ENCODE data around the gene ABHD13. TPM values are rescaled to one million over a fixed set of nuclear protein-coding genes. Genes with fewer than 3 reads are reported as not detected.
A peak's percentile ranks its signal among the peaks of the same experiment; 100 is the strongest.
"Not testable (repeated sequence)": the region's sequence is repeated elsewhere in the genome, so short reads cannot be mapped to it uniquely, and the experiment has no call there.

ABHD13 gene
- total and polyA plus RNA-seq, 5 donors = 4.3 to 7.2 (median 5.8) TPM

GRCh38 chr13:108195146-108195545 is 23.0 kb upstream of the ABHD13 start:
- H3K4me3 ChIP-seq (ENCODE audit: low read length) = no peak overlapping the region
- no peaks in the 10 kb centered on the region for H3K9me3 ChIP-seq (ENCODE audit: control insufficient read depth, low read length)
- 24% methylated on average over 1 of the region's 1 CpG for WGBS
- no peak for DNase-seq
- ATAC-seq = no peak
- no peak overlapping the region for H3K27ac ChIP-seq (ENCODE audit: low read length)
- intact Hi-C loops (cut with DNase I) = no loop called here
- no peaks in the 10 kb centered on the region for H3K27me3 ChIP-seq (ENCODE audit: control insufficient read depth, insufficient read depth)
- no peaks in the 10 kb centered on the region for H3K4me1 ChIP-seq (ENCODE audit: control insufficient read depth, insufficient read depth, low read length)

- no peaks in the 10 kb centered on the region for H3K4me1 ChIP-seq (ENCODE audit: control insufficient read depth, insufficient read depth, low read length)
- no peaks in the 10 kb centered on the region for H3K9me3 ChIP-seq (ENCODE audit: control insufficient read depth, low read length)
- ATAC-seq (no peak), DNase-seq (no peak)
- intact Hi-C loops (cut with DNase I) = no loop called here
- H3K4me3 ChIP-seq (ENCODE audit: low read length) = no peak overlapping the region
- H3K27me3 ChIP-seq (ENCODE audit: control insufficient read depth, insufficient read depth) = no peaks in the 10 kb centered on the region
- WGBS = 95% methylated on average over 5 of the region's 5 CpGs
- no peak overlapping the region for H3K27ac ChIP-seq (ENCODE audit: low read length)
Measured at GRCh38 chr13:108195861-108196260, 22.3 kb upstream of the ABHD13 start.

GRCh38 chr13:108200781-108201398 is 17.3 kb upstream of the ABHD13 start:
- H3K27me3 ChIP-seq (ENCODE audit: control insufficient read depth, insufficient read depth) = no peaks in the 10 kb centered on the region
- no peaks in the 10 kb centered on the region for H3K9me3 ChIP-seq (ENCODE audit: control insufficient read depth, low read length)
- H3K4me1 ChIP-seq (ENCODE audit: control insufficient read depth, insufficient read depth, low read length) = no peaks in the 10 kb centered on the region
- no peak overlapping the region for H3K27ac ChIP-seq (ENCODE audit: low read length)
- intact Hi-C loops (cut with DNase I) = no loop called here
- 82% methylated on average over 1 of the region's 1 CpG for WGBS
- no peak for DNase-seq
- H3K4me3 ChIP-seq (ENCODE audit: low read length) = no peak overlapping the region
- no peak for ATAC-seq

GRCh38 chr13:108210551-108210950 is 7.6 kb upstream of the ABHD13 start:
- no peaks in the 10 kb centered on the region for H3K9me3 ChIP-seq (ENCODE audit: control insufficient read depth, low read length)
- peaks cover 4% of the 10 kb centered on the region for H3K4me1 ChIP-seq (ENCODE audit: control insufficient read depth, insufficient read depth, low read length)
- no peaks in the 10 kb centered on the region for H3K27me3 ChIP-seq (ENCODE audit: control insufficient read depth, insufficient read depth)
- no peak overlapping the region for H3K27ac ChIP-seq (ENCODE audit: low read length)
- 79% methylated on average over 2 of the region's 2 CpGs for WGBS
- intact Hi-C loops (cut with DNase I) = no loop called here
- ATAC-seq (no peak), DNase-seq (no peak)
- H3K4me3 ChIP-seq (ENCODE audit: low read length) = no peak overlapping the region

GRCh38 chr13:108212886-108213285 is 5.3 kb upstream of the ABHD13 start:
- intact Hi-C loops (cut with DNase I) = no loop called here
- 89% methylated on average over 4 of the region's 4 CpGs for WGBS
- ATAC-seq = no peak
- no peak overlapping the region for H3K27ac ChIP-seq (ENCODE audit: low read length)
- H3K4me1 ChIP-seq (ENCODE audit: control insufficient read depth, insufficient read depth, low read length) = peaks cover 4% of the 10 kb centered on the region
- no peaks in the 10 kb centered on the region for H3K27me3 ChIP-seq (ENCODE audit: control insufficient read depth, insufficient read depth)
- DNase-seq = no peak
- H3K4me3 ChIP-seq (ENCODE audit: low read length) = no peak overlapping the region
- H3K9me3 ChIP-seq (ENCODE audit: control insufficient read depth, low read length) = no peaks in the 10 kb centered on the region

- WGBS = 51% methylated on average over 5 of the region's 5 CpGs
- no peak overlapping the region for H3K27ac ChIP-seq (ENCODE audit: low read length)
- peaks cover 4% of the 10 kb centered on the region for H3K4me1 ChIP-seq (ENCODE audit: control insufficient read depth, insufficient read depth, low read length)
- intact Hi-C loops (cut with DNase I) = no loop called here
- ATAC-seq (no peak), DNase-seq (no peak)
- H3K4me3 ChIP-seq (ENCODE audit: low read length) = peak overlapping the region; percentile 50
- H3K27me3 ChIP-seq (ENCODE audit: control insufficient read depth, insufficient read depth) = no peaks in the 10 kb centered on the region
- no peaks in the 10 kb centered on the region for H3K9me3 ChIP-seq (ENCODE audit: control insufficient read depth, low read length)
Measured at GRCh38 chr13:108213946-108214345, 4.2 kb upstream of the ABHD13 start.

GRCh38 chr13:108214441-108215271 is 3.5 kb upstream of the ABHD13 start:
- Histone ChIP-seq H3K4me3 (ENCODE audit: low read length) (peak overlapping the region; percentile 50), H3K27me3 (ENCODE audit: control insufficient read depth, insufficient read depth) (no peaks in the 10 kb centered on the region), H3K27ac (ENCODE audit: low read length) (no peak overlapping the region), H3K4me1 (ENCODE audit: control insufficient read depth, insufficient read depth, low read length) (peaks cover 4% of the 10 kb centered on the region), H3K9me3 (ENCODE audit: control insufficient read depth, low read length) (no peaks in the 10 kb centered on the region)
- WGBS = 9% methylated on average over 41 of the region's 41 CpGs
- DNase-seq (peak; percentile 15 to 62 (median 46)), ATAC-seq (no peak)
- intact Hi-C loops (cut with DNase I) = no loop called here

GRCh38 chr13:108215436-108215835 is 2.8 kb upstream of the ABHD13 start, which contains the start of gene LIG4:
Gene LIG4, minus strand, starts transcription at chr13:108215536. Its CDS starts 4,268 bp downstream, at chr13:108211268.
- Histone ChIP-seq H3K4me1 (ENCODE audit: control insufficient read depth, insufficient read depth, low read length) (peaks cover 4% of the 10 kb centered on the region), H3K9me3 (ENCODE audit: control insufficient read depth, low read length) (no peaks in the 10 kb centered on the region), H3K27ac (ENCODE audit: low read length) (peak within 1 kb of the TSS; percentile 84), H3K4me3 (ENCODE audit: low read length) (peak within 1 kb of the TSS; percentile 65), H3K27me3 (ENCODE audit: control insufficient read depth, insufficient read depth) (no peaks in the 10 kb centered on the region)
- DNase-seq (peak; percentile 94 to 97 (median 97)), ATAC-seq (peak; percentile 88 to 91)
- intact Hi-C loops (cut with DNase I) = no loop called here
- WGBS = under 1% methylated on average over 25 of the region's 26 CpGs

- Histone ChIP-seq H3K27ac (ENCODE audit: low read length) (peak overlapping the region; percentile 65), H3K4me3 (ENCODE audit: low read length) (peak overlapping the region; percentile 80)
- H3K4me1 ChIP-seq (ENCODE audit: control insufficient read depth, insufficient read depth, low read length); intact Hi-C loops (cut with DNase I); H3K9me3 ChIP-seq (ENCODE audit: control insufficient read depth, low read length); H3K27me3 ChIP-seq (ENCODE audit: control insufficient read depth, insufficient read depth): not testable (repeated sequence)
- 70% methylated on average over 27 of the region's 27 CpGs for WGBS
- peak; percentile 1 for ATAC-seq
- DNase-seq = peak in 2 of 3 donors; percentile 48
Measured at GRCh38 chr13:108217307-108218043, 717 bp upstream of the ABHD13 start.

GRCh38 chr13:108220041-108220440 is 1.8 kb downstream of the ABHD13 start:
- intact Hi-C loops (cut with DNase I) = no loop called here
- no peak for ATAC-seq
- DNase-seq = no peak
- H3K4me3 ChIP-seq (ENCODE audit: low read length) = peak overlapping the region; percentile 17
- H3K4me1 ChIP-seq (ENCODE audit: control insufficient read depth, insufficient read depth, low read length) = peaks cover 4% of the 10 kb centered on the region
- no peak overlapping the region for H3K27ac ChIP-seq (ENCODE audit: low read length)
- 36% methylated on average over 1 of the region's 1 CpG for WGBS
- H3K27me3 ChIP-seq (ENCODE audit: control insufficient read depth, insufficient read depth) = no peaks in the 10 kb centered on the region
- H3K9me3 ChIP-seq (ENCODE audit: control insufficient read depth, low read length) = no peaks in the 10 kb centered on the region

Measured in right cardiac atrium (tissue), 5 donors.